GM13976 (cell line): ENCODE data around the gene CHRNG.
"Not testable (repeated sequence)": the region's sequence is repeated elsewhere in the genome, so short reads cannot be mapped to it uniquely, and the experiment has no call there.

ENCODE experiments used
- DNase-seq: peaks from one replicate; pipeline ENCODE4 v3.0.0; 2012; ENCODE audit warnings: low spot score
- CTCF ChIP-seq: IDR thresholded peaks from 2 replicates; pipeline ENCODE4 v1.5.1; 2012; ENCODE audit warnings: borderline replicate concordance, mild to moderate bottlenecking; ENCODE audit not compliant: insufficient read depth; ENCODE audit errors: extremely low read depth, missing control alignments, control extremely low read depth
- in situ Hi-C: fragments of 300-500 bp; cut with MboI; formaldehyde crosslinking; loops from one replicate; pipeline ENCODE4 v1.12.0; 2022; ENCODE audit warnings: low sequenced_read_pairs, mixed read lengths, inconsistent platforms; ENCODE audit not compliant: unreplicated experiment

CHRNG gene

GRCh38 chr2:232526372-232526941 lies 13.0 kb upstream of the CHRNG start:
- in situ Hi-C loops: no loop called here
- no peak for DNase-seq
- TF ChIP-seq CTCF: no peak

GRCh38 chr2:232527905-232528470 lies 11.5 kb upstream of the CHRNG start:
- no peak for DNase-seq
- in situ Hi-C loops: no loop called here
- TF ChIP-seq CTCF: no peak

GRCh38 chr2:232528746-232529460 lies 10.6 kb upstream of the CHRNG start:
- TF ChIP-seq CTCF: no peak
- DNase-seq: no peak
- in situ Hi-C loops: no loop called here

GRCh38 chr2:232529806-232530547 lies 9.5 kb upstream of the CHRNG start:
- DNase-seq: no peak
- TF ChIP-seq CTCF: no peak
- in situ Hi-C loops: no loop called here

GRCh38 chr2:232530626-232531260 lies 8.7 kb upstream of the CHRNG start:
- TF ChIP-seq CTCF: no peak
- no peak for DNase-seq
- in situ Hi-C loops: no loop called here

- in situ Hi-C loops: no loop called here
- DNase-seq: no peak
- no peak for TF ChIP-seq CTCF
Observed at GRCh38 chr2:232532419-232532818, 7.1 kb upstream of the CHRNG start.

- DNase-seq, in situ Hi-C loops: not testable (repeated sequence)
Observed at GRCh38 chr2:232532821-232533220, 6.7 kb upstream of the CHRNG start.
